Kidney capillary endothelial cell (primary cell): ENCODE data around the gene IFIT2.
"Not testable (repeated sequence)": the region's sequence is repeated elsewhere in the genome, so short reads cannot be mapped to it uniquely, and the experiment has no call there.

Source experiments
- DNase-seq: peaks from one replicate; pipeline ENCODE4 v3.0.0-alpha.2; 2018; ENCODE audit warnings: low spot score

IFIT2 gene

DNA sequence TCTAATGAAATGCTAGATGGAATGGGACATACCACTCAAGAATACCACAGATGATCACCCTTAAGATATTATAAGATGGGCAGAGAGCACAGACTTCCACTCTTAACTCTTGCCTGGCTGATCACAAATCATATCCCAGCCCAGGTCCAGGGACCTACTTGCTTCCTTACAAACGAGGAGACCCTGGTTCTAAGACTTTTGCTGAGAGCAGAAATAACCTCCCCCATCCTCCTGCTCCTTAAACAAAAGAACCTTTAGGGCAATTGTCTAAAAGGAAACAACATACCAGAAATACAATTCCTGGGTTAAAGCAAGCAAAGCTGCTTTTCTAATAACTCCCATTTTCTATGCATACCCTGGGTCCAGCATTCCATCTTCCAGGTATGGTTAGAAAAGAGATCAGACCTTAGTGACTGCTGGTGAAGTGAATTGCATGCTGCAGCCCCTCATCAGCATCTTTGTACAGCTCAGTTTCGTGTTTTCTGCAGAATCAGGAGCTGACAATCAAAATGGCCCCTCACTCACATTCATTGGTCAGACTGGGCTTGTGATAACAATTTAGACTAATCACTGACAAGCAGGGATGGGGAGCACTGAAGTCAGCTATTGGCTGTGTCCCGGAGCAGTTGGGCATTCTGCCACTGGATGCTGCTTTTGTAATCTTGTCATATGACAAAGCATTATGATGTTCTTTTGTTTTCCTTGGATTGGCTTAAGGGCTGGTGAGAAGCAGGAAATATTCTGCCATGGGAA is 40.5 kb downstream of the IFIT2 start:
- peak; percentile 45 for DNase-seq

DNA sequence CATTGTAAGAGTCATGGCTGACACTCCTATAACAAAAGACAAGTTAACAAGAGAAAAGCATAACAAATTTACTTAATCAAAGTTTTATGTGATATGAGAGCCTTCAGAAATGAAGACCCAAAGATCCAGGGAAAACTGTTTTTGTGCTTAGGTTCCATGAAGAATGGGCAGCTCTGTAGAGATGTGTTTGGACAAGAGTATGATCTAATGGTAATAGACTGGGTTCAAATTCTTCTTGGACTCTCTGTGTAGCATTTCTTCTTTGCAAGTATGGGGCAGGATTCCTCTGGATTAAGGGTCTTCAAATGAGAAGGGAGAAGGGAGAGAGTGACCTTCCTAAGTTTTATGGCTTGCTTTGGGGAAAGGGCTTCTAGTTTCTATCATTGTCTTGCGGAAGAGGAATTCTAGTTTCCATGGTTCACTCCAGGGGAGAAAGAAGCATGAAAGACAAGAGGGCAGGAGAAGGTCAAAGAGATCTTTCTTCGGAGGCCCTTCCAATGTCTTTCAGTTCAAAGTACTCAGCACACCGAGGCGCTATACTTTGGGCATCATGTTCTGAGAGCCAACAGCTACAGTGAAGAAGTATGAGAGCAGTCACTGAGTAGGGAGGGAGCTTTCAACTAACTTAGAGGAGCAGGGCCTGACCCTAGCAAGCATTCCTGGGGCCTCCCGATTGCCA is 41.4 kb downstream of the IFIT2 start:
- DNase-seq = no peak

DNA sequence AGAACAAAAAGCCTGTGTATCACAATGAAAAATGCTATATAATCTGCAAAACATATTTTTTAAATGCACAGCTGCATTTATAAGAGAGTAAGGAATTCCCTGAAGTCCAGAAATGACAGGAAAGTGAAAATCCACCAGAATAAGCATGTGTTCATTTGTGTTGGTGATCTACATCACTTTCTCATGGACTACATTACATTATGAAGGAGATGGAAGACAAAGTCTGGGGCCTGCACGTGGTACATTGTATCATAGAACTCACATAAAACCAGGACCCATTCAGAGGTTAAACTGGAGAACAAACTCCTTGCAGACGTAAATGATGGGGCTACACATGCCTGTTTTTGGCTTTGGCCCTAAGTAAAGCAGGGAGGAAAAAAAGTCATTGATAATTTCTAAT is 42.3 kb downstream of the IFIT2 start:
- DNase-seq = no peak

DNA sequence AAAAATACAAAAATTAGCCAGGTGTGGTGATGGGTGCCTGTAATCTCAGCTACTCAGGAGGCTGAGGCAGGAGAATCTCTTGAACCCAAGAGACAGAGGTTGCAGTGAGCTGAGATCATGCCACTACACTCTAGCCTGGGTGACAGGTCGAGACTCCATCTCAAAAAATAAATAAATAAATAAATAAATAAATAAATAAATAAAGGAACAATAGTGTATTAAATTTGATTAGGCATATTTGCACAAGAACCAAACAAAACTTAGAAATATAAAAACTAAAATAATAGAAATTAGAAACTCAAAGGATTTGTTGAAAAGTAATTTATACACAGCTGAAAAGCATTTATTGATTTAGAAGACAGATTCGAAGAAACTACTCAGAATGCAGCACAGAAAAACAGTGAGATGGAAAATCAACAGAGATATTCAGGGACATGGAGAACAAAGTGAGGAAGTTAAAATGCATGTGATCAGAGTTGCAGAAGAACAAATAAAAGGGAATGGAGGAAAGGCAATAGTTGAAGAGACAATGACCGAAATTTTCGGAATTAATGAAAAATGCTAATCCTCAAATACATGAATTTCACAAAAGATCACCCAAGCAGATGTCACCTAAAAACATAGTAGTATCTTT is 43.6 kb downstream of the IFIT2 start:
- DNase-seq = no peak

DNA sequence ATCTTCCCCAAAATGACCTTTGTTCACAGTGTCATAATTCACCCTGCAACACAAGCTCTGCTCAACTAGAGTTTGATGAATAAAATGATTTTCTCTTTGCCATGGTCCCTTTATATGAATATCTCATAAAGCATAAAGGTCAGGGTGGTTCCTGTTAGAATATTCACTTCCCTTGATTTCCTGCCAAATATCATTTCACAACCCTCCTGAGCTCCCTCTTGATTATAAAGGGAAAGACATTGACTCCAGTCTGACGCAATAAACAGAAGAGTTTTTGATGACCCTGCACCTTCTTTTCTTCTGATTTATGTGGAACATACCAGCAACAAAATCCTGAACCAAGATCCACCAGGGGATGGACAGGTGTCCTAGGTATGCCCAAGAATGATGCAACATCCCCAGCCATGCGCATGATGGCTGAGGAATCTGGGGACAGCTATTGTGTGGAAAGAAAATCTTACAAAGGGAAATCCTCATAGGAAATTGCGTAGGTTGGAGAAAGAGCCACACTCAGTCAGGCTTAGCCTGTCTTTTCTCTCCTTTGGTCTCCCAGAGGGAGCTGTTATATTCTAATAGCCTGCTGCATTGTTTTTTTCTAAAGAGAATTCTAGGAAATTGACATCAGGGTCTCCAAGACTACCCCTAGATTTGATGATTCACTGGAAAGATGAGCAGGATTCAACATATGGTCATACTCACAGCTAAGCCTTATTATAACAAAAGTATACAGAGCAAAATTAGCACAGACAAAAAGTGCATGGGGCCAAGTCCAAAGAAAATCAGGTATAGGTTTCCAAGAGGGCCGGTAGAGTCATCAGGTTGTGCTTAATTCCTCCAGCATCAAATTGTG is 44.8 kb downstream of the IFIT2 start:
- peak; percentile 68 for DNase-seq

DNA sequence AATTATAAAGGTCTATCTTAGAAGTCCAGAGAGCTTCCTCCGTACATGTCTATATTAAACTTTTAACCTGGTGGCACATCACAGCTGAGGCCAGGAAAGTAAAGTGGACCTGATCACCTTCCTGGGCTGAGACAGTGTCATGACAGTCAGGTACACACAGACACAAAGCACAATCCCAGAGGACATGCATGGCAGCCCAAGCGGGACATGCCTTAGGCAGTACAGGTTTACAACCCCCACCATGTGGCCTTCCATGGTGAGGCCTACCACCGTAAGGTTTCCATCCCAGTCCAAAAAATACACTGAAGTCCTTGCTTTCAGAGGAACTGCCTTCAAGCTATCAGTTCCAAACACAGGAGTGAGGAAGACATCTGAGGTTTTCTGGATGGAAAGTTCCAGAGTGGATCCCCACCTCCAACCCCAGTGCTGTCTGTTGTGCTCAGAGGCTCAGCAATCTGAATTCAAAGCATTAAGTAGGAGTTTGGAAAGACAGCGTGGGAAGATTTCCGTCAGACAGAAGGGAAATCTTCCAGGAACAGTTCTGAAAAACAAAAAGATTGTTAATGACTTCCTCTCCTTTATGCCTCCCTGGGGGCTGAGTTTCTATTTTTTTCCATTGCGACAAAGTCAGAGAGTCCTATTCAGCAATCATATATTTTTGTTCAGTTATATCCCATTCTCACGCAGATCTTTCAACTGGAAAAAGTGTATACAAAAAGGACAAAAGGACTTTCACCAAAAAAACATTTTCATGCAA is 46.0 kb downstream of the IFIT2 start:
- DNase-seq = no peak

DNA sequence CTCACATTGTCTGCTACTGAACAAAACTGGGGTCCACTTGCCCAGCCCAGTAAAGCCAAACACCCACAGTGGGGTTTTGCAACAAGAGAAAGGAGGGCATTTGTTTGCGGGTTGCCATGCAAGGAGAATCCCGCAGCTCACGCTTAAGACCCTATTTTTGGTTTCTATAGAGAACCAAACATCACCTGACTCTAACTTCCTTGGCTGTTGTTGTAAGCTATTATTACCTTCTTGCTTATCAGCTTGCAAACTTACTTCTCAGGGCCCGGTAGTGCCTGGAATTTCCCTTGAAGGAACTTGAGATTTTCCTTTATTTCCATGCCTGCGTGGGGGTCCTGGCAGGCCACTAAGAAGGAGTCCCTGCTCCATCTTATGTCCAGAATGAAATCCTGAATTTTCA is 46.6 kb downstream of the IFIT2 start:
- no peak for DNase-seq

DNA sequence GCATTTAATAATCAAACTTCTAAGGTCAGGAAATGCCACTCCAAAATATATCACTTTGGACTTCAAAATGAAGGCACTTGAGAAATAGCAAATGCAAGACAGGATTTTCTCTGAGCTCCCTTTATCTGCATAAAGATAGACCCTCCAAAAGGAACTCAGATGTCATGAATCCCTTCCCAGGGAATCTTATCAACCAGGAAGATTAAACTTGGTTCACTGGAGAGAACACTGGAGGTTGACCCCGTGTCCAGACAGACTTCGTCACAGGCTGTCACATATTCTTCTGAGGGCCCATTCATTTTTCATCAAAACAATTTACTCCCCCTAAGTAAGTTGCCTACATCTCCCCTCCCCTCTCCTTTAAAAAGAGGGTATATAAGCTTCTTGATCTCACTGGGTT is 47.1 kb downstream of the IFIT2 start:
- DNase-seq = no peak

DNA sequence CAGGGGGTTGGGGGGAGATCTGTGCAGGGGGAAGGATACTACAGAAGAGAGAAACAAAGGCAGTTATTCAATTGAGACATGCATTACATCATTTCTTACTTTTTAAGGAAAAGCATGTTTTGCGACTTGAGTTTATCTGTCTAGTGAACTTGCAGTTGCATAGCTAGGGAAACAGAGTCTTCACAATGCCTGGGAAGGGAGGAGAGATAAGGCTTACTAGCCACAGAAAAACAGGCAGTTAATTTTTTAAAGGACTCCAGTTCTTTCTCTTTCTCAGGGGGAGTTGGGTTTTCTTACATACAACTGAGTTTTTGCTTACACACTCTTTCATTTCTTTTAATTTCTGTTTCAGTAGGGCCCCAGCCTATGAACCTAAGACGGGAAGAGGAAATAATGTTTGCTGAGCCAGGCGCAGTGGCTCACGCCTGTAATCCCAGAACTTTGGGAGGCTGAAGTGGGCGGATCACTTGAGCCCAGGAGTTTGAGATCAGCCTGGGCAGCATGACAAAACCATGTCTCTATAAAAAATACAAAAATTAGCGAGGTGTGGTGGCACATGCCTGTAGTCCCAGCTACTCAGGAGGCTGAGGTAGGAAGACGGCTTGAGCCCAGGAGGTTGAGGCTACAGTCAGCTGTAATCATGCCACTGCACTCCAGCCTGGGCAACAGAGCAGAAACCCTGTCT is 48.9 kb downstream of the IFIT2 start:
- not testable (repeated sequence) for DNase-seq

DNA sequence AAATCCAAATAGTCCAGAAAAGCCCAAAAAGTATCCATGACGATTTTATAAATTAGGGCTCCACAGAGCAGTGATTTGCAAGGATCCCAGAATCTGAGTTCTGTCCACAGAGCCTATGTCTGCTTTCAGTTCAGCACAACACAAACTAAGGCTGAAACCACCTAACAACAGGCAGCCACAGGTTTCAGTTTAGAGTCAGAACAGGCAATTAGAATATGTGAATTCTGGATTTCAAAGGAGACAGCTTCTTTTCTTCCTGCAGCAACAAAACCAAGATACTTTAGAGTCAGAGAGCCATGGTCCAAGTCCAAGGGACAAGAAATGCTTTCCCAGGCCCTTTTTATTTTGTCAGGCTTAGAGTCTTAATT is 49.5 kb downstream of the IFIT2 start:
- no peak for DNase-seq

DNA sequence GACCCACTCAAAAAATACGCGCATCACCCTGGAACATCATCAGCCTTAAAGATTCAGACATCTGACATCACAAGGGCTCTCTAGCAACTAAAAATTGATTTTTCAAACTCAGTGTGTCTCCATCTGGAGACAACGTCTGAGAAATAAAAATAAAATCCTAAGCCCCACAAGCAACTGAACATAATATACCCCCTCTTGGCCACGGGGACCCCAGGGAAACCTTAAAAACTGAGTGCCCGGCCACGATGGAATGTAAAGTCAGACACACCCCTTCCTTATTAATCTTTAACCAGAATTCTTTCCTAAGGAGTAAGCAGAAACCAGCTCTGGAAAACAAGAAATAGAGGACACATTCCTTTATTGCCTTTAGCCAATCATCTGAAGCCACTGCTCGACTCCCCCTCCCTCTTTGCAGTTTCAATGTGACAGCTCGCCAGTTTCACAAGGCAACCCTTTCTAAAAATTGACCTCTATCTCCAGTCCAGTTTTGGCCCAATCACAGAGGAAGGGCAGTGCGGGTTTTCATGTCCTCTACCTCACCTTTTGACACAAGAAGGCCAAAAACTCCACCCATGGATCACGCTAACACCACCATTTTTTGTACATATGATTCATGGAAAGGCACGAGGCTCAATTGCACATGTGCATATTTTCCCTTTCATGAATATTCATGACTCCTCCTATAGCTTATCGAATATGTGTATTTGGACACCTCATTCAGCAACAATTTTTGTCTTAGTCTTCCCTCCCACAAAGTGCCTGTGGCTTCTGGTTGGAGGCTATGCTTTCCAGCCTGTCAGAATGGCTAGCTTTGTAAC is 50.1 kb downstream of the IFIT2 start:
- DNase-seq = no peak

DNA sequence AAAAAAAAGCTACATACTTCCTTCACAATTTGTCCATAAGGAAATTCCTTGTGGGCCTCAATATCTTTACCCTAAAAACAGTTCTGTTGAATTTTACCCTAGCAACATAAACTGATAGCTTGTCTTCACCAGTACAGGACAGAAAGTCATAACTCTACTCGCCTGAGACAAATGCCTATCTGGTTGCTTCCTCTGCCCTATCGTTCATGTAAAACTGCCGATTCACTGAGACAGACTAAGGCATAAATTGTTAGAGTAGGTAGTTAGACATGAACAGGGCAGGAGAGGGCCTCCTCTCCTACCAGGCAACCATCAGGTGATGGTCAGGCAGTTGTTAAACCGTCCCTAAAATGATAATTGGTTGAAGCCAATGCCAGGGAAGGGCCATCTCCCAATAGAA is 51.0 kb downstream of the IFIT2 start:
- no peak for DNase-seq

DNA sequence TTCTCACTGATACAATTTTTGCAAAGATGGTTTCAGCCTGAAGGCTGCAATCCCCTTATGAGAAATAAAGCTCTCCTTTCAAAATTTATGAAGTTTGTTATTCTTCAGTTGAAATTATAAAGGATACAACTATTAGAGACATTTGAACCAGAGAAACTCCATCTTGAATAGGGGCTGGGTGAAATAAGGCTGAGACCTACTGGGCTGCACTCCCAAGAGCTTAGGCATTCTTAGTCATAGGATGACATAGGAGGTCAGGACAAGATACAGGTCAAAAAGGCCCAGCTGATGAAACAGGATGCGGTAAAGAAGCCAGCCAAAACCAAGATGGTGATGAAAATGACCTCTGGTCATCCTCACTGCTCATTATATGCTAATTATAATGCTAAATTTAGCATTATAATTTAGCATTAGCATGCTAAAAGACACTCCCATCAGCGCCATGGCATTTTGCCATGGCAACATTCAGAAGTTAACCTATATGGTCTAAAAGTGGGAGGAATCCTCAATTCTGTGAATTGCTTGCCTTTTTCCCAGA is 53.6 kb downstream of the IFIT2 start:
- DNase-seq = no peak

DNA sequence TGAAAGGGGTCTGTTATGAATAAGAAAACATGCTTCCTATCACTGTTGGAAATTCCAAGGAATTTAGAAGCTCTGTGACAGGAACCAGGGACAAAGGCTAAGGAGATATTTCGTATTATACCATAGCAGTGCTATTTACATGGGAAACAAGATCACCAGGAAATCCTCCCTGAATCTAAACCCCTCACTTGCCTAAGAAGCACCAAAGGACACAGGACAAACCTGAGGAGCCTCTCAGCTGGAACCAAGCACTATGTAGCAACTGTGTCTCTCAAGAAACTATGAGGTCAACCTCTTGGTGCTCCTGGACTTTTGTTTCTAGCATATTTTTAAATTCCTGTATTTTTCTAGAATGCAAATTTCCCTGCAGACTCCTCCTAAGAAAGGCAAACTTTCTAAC is 55.2 kb downstream of the IFIT2 start:
- DNase-seq = no peak

DNA sequence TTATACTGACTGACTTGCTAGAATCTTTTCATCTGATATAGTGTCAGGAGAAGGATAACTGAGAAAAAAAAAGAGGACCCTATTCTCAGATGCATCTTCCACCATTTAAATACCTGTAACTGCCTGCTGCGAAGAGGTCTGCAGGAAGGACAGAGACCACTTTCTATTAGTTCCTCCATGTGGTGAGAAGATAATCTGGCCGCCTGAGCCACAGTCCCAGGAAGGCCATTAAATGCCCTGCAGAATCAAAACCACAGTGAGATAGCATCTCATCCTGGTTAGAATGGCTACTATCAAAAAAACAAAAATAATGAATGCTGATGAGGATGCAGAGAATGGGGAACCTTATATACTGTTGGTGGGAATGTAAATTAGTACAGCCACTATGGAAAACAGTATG is 56.1 kb downstream of the IFIT2 start:
- DNase-seq = no peak
